ENCODE results near the gene KRT71. TPM values are rescaled to one million over a fixed set of nuclear protein-coding genes. Genes with fewer than 3 reads are reported as not detected.

Gene KRT71
- polyA plus RNA-seq, 4 donors, result not detected

GRCh38 chr12:52499806-52500560 is 53.0 kb downstream of the KRT71 start:
- Histone ChIP-seq H3K9me3 (ENCODE audit: control insufficient read depth in 2 of 2, insufficient read depth in 1 of 2, low read depth in 1 of 2, low read length in 1 of 2) (no peaks in the 10 kb centered on the region), H3K4me3 (ENCODE audit: low read depth in 1 of 3, low read length in 3 of 3) (no peak overlapping the region), H3K4me1 (ENCODE audit: control insufficient read depth in 3 of 3, insufficient read depth in 2 of 3, low read depth in 1 of 3, low read length in 2 of 3) (no peaks in the 10 kb centered on the region), H3K36me3 (ENCODE audit: control insufficient read depth in 3 of 3, insufficient read depth in 2 of 3, low read depth in 1 of 3, low read length in 3 of 3) (no peaks in the 10 kb centered on the region), H3K27me3 (ENCODE audit: control insufficient read depth in 3 of 3, insufficient read depth in 3 of 3, low read length in 3 of 3) (peaks cover 0 to 4% (median 0%) of the 10 kb centered on the region in 3 donors), H3K27ac (ENCODE audit: low read depth in 1 of 3, low read length in 2 of 3) (no peak overlapping the region)
- FAIRE-seq (no peak), DNase-seq (no peak)
- WGBS, 3 donors, result 82 to 89% (median 88%) methylated on average over 5 of the region's 5 CpGs

- H3K27me3 ChIP-seq (ENCODE audit: control insufficient read depth in 3 of 3, insufficient read depth in 3 of 3, low read length in 3 of 3), result peaks cover 0 to 4% (median 0%) of the 10 kb centered on the region in 3 donors
- no peak overlapping the region for H3K4me3 ChIP-seq (ENCODE audit: low read depth in 1 of 3, low read length in 3 of 3)
- no peaks in the 10 kb centered on the region for H3K36me3 ChIP-seq (ENCODE audit: control insufficient read depth in 3 of 3, insufficient read depth in 2 of 3, low read depth in 1 of 3, low read length in 3 of 3)
- whole genome bisulfite sequencing, 3 donors, result 73 to 81% (median 76%) methylated on average over 1 of the region's 1 CpG
- no peak for DNase-seq
- no peaks in the 10 kb centered on the region for H3K4me1 ChIP-seq (ENCODE audit: control insufficient read depth in 3 of 3, insufficient read depth in 2 of 3, low read depth in 1 of 3, low read length in 2 of 3)
- H3K9me3 ChIP-seq (ENCODE audit: control insufficient read depth in 2 of 2, insufficient read depth in 1 of 2, low read depth in 1 of 2, low read length in 1 of 2), result no peaks in the 10 kb centered on the region
- no peak for FAIRE-seq
- no peak overlapping the region for H3K27ac ChIP-seq (ENCODE audit: low read depth in 1 of 3, low read length in 2 of 3)
These were observed 54.0 kb downstream of the KRT71 start for GRCh38 chr12:52498946-52499345.

- no peaks in the 10 kb centered on the region for H3K36me3 ChIP-seq (ENCODE audit: control insufficient read depth in 3 of 3, insufficient read depth in 2 of 3, low read depth in 1 of 3, low read length in 3 of 3)
- no peaks in the 10 kb centered on the region for H3K9me3 ChIP-seq (ENCODE audit: control insufficient read depth in 2 of 2, insufficient read depth in 1 of 2, low read depth in 1 of 2, low read length in 1 of 2)
- FAIRE-seq (no peak), DNase-seq (no peak)
- H3K27ac ChIP-seq (ENCODE audit: low read depth in 1 of 3, low read length in 2 of 3), result no peak overlapping the region
- 80 to 87% (median 84%) methylated on average over 7 of the region's 7 CpGs for WGBS, 3 donors
- peaks cover 0 to 4% (median 0%) of the 10 kb centered on the region in 3 donors for H3K27me3 ChIP-seq (ENCODE audit: control insufficient read depth in 3 of 3, insufficient read depth in 3 of 3, low read length in 3 of 3)
- no peak overlapping the region for H3K4me3 ChIP-seq (ENCODE audit: low read depth in 1 of 3, low read length in 3 of 3)
- no peaks in the 10 kb centered on the region for H3K4me1 ChIP-seq (ENCODE audit: control insufficient read depth in 3 of 3, insufficient read depth in 2 of 3, low read depth in 1 of 3, low read length in 2 of 3)
These were observed 55.0 kb downstream of the KRT71 start for GRCh38 chr12:52497975-52498374.

DNA sequence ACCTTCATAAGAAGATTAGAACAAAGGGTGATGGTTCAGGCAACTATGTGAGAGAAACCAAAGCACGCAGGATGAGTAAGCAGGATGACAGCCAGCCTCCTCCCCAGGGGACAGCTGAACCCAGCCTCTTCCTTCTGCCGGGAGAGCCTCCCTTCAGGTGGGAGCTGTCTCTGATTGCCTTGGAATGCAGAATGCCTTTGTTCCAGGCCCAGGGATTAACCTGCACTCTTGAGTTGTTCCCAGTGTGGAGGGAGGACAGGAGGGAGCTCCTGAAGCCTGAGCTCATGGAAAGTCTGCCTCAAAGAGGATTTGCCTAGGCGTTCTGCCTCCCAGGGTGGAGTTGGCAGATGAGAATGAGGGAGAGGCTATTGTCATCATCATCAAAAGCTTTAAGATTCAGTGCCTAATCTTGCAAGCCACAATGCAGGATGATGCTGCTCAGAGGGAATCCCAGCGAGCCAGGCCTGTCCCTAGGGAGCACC is 56.3 kb downstream of the KRT71 start:
- no peaks in the 10 kb centered on the region for H3K9me3 ChIP-seq (ENCODE audit: control insufficient read depth in 2 of 2, insufficient read depth in 1 of 2, low read depth in 1 of 2, low read length in 1 of 2)
- H3K27me3 ChIP-seq (ENCODE audit: control insufficient read depth in 3 of 3, insufficient read depth in 3 of 3, low read length in 3 of 3), result peaks cover 0 to 5% (median 0%) of the 10 kb centered on the region in 3 donors
- H3K4me1 ChIP-seq (ENCODE audit: control insufficient read depth in 3 of 3, insufficient read depth in 2 of 3, low read depth in 1 of 3, low read length in 2 of 3), result no peaks in the 10 kb centered on the region
- DNase-seq (no peak), FAIRE-seq (no peak)
- H3K36me3 ChIP-seq (ENCODE audit: control insufficient read depth in 3 of 3, insufficient read depth in 2 of 3, low read depth in 1 of 3, low read length in 3 of 3), result no peaks in the 10 kb centered on the region
- no peak overlapping the region for H3K27ac ChIP-seq (ENCODE audit: low read depth in 1 of 3, low read length in 2 of 3)
- no peak overlapping the region for H3K4me3 ChIP-seq (ENCODE audit: low read depth in 1 of 3, low read length in 3 of 3)
- 64 to 86% (median 82%) methylated on average over 4 of the region's 4 CpGs for WGBS, 3 donors

DNA sequence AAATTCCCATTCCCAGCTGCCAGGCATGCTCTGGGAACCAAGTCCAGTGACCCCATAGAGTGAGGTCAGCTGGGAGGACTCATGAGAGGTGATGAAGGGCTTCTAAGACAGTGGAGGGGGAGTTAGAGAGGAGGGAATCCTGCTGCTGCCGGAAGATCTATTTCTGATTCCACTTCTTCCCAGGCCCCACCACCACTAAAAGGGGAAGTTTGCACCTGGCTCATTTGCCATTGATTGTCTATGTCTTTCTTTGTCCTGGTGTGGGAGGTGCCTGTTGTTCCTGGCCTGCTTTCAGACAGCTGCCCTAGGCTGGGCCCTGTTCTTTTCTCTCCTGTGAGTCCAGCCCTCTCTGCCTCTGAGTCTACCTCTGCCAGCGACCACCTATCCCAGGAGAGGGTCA is 56.9 kb downstream of the KRT71 start:
- no peak for FAIRE-seq
- DNase-seq, result no peak
- Histone ChIP-seq H3K4me3 (ENCODE audit: low read depth in 1 of 3, low read length in 3 of 3) (no peak overlapping the region), H3K9me3 (ENCODE audit: control insufficient read depth in 2 of 2, insufficient read depth in 1 of 2, low read depth in 1 of 2, low read length in 1 of 2) (no peaks in the 10 kb centered on the region), H3K36me3 (ENCODE audit: control insufficient read depth in 3 of 3, insufficient read depth in 2 of 3, low read depth in 1 of 3, low read length in 3 of 3) (no peaks in the 10 kb centered on the region), H3K4me1 (ENCODE audit: control insufficient read depth in 3 of 3, insufficient read depth in 2 of 3, low read depth in 1 of 3, low read length in 2 of 3) (no peaks in the 10 kb centered on the region), H3K27me3 (ENCODE audit: control insufficient read depth in 3 of 3, insufficient read depth in 3 of 3, low read length in 3 of 3) (peaks cover 0 to 8% (median 4%) of the 10 kb centered on the region in 3 donors), H3K27ac (ENCODE audit: low read depth in 1 of 3, low read length in 2 of 3) (no peak overlapping the region)
- WGBS, 3 donors, result 54 to 72% (median 58%) methylated on average over 2 of the region's 2 CpGs

DNA sequence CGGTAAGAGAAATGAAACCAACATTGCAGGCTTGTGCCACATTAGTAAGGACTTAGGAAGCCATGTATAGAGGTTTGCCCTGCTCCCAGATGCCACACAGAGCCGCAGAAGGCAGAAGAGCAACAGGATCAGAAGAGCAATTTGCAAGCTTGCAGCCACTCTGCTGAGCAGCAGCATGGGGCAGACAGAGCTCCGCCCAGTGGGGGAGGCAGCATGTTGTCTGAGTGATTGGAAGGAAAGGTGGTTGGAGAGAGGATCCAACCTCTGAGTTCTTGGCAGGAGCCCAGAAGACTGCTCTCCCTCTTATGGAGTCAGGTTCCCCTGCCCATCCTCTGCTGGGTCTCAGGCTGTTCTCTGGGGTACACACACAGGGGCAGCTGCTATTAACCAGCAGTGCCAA is 57.6 kb downstream of the KRT71 start:
- FAIRE-seq (no peak), DNase-seq (peak; percentile 6 to 11)
- H3K36me3 ChIP-seq (ENCODE audit: control insufficient read depth in 3 of 3, insufficient read depth in 2 of 3, low read depth in 1 of 3, low read length in 3 of 3), result no peaks in the 10 kb centered on the region
- WGBS, 3 donors, result 32 to 34% (median 34%) methylated on average over 3 of the region's 3 CpGs
- no peaks in the 10 kb centered on the region for H3K4me1 ChIP-seq (ENCODE audit: control insufficient read depth in 3 of 3, insufficient read depth in 2 of 3, low read depth in 1 of 3, low read length in 2 of 3)
- no peak overlapping the region for H3K4me3 ChIP-seq (ENCODE audit: low read depth in 1 of 3, low read length in 3 of 3)
- no peak overlapping the region for H3K27ac ChIP-seq (ENCODE audit: low read depth in 1 of 3, low read length in 2 of 3)
- no peaks in the 10 kb centered on the region for H3K9me3 ChIP-seq (ENCODE audit: control insufficient read depth in 2 of 2, insufficient read depth in 1 of 2, low read depth in 1 of 2, low read length in 1 of 2)
- H3K27me3 ChIP-seq (ENCODE audit: control insufficient read depth in 3 of 3, insufficient read depth in 3 of 3, low read length in 3 of 3), result peaks cover 0 to 8% (median 4%) of the 10 kb centered on the region in 3 donors

- WGBS, 3 donors, result 54 to 66% (median 60%) methylated on average over 4 of the region's 4 CpGs
These were observed 58.4 kb downstream of the KRT71 start for GRCh38 chr12:52494518-52494917.

GRCh38 chr12:52494100-52494499 is 58.8 kb downstream of the KRT71 start:
- FAIRE-seq (no peak), DNase-seq (no peak)
- Histone ChIP-seq H3K36me3 (ENCODE audit: control insufficient read depth in 3 of 3, insufficient read depth in 2 of 3, low read depth in 1 of 3, low read length in 3 of 3) (no peaks in the 10 kb centered on the region), H3K9me3 (ENCODE audit: control insufficient read depth in 2 of 2, insufficient read depth in 1 of 2, low read depth in 1 of 2, low read length in 1 of 2) (no peaks in the 10 kb centered on the region), H3K27ac (ENCODE audit: low read depth in 1 of 3, low read length in 2 of 3) (no peak overlapping the region), H3K4me3 (ENCODE audit: low read depth in 1 of 3, low read length in 3 of 3) (no peak overlapping the region), H3K27me3 (ENCODE audit: control insufficient read depth in 3 of 3, insufficient read depth in 3 of 3, low read length in 3 of 3) (peaks cover 0 to 8% (median 6%) of the 10 kb centered on the region in 3 donors), H3K4me1 (ENCODE audit: control insufficient read depth in 3 of 3, insufficient read depth in 2 of 3, low read depth in 1 of 3, low read length in 2 of 3) (no peaks in the 10 kb centered on the region)
- 71 to 95% (median 82%) methylated on average over 1 of the region's 1 CpG for WGBS, 3 donors

More at GRCh38 chr12:52494518-52494917, 58.4 kb downstream of the KRT71 start:
- DNase-seq (no peak), FAIRE-seq (no peak)
- Histone ChIP-seq H3K4me3 (ENCODE audit: low read depth in 1 of 3, low read length in 3 of 3) (no peak overlapping the region), H3K27ac (ENCODE audit: low read depth in 1 of 3, low read length in 2 of 3) (no peak overlapping the region), H3K4me1 (ENCODE audit: control insufficient read depth in 3 of 3, insufficient read depth in 2 of 3, low read depth in 1 of 3, low read length in 2 of 3) (no peaks in the 10 kb centered on the region), H3K36me3 (ENCODE audit: control insufficient read depth in 3 of 3, insufficient read depth in 2 of 3, low read depth in 1 of 3, low read length in 3 of 3) (no peaks in the 10 kb centered on the region), H3K9me3 (ENCODE audit: control insufficient read depth in 2 of 2, insufficient read depth in 1 of 2, low read depth in 1 of 2, low read length in 1 of 2) (no peaks in the 10 kb centered on the region), H3K27me3 (ENCODE audit: control insufficient read depth in 3 of 3, insufficient read depth in 3 of 3, low read length in 3 of 3) (peaks cover 0 to 8% (median 6%) of the 10 kb centered on the region in 3 donors)

Measured in small intestine (tissue), 7 donors.